GM20000 (cell line): ENCODE results near the gene RAB24.
A peak's percentile ranks its signal among the peaks of the same experiment; 100 is the strongest.
"Not testable (repeated sequence)": the region's sequence is repeated elsewhere in the genome, so short reads cannot be mapped to it uniquely, and the experiment has no call there.

Source experiments
- DNase-seq: peaks from one replicate; pipeline ENCODE4 v3.0.0; 2012; ENCODE audit warnings: low spot score
- TF ChIP-seq, protein P1 (sequence below): IDR thresholded peaks from 2 replicates; pipeline ENCODE4 v1.5.1; 2012; ENCODE audit warnings: mild to moderate bottlenecking, control low read depth; ENCODE audit errors: extremely low read depth, missing control alignments

Gene RAB24

DNA sequence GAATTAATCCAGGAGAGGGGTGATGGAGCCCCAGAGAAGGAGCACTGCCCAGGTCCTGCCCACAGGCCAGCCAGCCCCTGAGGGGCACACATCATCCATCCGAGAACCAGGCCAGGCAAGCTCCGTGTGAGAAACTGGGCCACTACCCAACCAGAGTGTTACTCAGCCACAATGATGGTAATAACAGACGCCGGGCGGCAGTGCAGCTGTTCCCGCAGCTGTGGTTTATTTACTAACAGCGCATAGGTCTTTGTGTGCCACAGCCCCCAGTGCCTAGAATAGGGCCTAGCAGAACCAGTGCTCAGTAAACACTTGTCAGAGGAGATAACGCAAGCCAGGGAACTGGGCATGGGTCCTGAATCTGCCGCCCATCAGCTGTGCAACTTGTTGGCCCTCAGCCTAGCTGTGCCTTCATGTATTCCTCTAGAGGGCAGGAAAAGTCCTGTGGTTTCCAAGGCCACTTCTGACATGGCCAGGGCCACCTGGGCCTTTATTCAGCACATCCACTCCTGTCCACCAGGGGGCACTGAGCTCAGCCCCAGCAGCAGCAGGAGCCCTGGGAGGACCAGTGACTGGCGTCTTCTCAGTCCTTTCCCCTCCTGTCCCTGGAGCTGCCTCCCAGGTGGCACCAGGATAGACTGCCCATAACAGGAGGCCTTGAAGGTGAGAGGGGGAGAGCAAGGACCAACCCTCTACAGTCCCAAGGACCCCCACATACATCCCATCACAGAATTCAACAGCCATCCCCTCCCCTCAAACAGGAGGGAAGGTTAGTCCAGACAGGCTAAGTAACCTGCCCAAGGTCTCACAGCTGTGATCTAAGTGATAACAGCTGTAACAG is 6.1 kb upstream of the RAB24 start:
- TF ChIP-seq, protein P1, sequence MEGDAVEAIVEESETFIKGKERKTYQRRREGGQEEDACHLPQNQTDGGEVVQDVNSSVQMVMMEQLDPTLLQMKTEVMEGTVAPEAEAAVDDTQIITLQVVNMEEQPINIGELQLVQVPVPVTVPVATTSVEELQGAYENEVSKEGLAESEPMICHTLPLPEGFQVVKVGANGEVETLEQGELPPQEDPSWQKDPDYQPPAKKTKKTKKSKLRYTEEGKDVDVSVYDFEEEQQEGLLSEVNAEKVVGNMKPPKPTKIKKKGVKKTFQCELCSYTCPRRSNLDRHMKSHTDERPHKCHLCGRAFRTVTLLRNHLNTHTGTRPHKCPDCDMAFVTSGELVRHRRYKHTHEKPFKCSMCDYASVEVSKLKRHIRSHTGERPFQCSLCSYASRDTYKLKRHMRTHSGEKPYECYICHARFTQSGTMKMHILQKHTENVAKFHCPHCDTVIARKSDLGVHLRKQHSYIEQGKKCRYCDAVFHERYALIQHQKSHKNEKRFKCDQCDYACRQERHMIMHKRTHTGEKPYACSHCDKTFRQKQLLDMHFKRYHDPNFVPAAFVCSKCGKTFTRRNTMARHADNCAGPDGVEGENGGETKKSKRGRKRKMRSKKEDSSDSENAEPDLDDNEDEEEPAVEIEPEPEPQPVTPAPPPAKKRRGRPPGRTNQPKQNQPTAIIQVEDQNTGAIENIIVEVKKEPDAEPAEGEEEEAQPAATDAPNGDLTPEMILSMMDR, result peak; percentile 85
- peak; percentile 81 for DNase-seq

DNA sequence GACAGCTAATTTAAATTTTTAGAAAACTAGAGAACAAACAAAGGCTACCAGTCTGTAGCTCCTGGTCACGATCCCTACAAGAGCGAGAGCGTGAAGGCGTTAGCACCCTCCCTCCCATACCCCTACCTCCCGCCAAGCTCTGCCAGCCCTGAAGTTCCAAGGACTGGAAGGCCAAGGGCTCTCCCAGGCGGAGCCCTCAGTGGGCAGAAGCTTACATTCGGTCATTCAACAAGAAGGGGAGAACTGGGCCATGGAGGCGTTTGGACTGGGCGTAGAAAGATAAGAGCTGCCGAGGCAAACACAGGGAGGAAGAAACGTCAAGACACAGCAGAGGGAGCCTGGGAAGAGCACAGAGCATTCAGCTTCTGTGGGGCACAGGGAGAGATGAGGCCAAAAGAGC is 5.2 kb upstream of the RAB24 start:
- DNase-seq, result no peak
- TF ChIP-seq, protein P1, result no peak

DNA sequence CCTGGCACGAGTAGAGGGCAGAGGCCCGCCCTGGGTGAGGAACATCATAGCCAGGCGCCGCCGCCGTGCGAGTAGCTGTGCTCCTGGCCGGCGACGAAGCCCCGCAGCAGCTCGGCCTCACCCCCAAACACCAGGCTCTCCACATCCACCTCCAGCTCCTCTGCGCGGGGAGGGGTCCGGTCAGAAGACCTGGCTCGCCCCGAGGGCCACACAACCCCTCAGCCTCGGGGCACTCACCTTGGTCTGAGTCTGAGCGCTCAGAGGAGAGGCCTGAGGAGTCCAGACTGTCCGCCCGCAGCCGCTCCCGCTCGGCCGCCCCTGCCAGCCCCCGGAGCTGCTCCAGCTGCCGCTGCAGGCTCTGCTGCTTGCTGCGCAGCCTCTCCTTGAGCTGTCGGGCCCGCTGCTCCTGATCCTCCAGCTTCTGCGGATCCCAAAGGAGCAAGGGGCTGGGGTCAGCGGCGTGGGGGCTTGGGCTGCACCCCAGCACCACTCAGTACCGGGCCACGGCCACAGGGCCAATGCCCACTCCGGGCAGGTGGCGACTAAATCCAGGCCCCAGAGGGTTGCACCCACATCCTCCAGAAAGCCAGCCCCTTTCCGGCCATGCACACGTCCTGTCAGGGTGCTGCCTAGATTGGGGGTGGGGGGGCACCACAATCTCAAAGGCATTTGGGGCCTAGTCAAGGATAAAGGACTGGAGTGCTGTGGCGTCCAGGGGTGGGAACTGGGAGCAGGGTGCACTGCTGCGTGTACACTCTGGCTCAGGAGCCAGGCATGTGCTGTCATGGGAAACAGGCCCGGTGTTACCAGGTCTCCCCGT is 4.2 kb upstream of the RAB24 start:
- TF ChIP-seq, protein P1, result no peak
- DNase-seq, result no peak

DNA sequence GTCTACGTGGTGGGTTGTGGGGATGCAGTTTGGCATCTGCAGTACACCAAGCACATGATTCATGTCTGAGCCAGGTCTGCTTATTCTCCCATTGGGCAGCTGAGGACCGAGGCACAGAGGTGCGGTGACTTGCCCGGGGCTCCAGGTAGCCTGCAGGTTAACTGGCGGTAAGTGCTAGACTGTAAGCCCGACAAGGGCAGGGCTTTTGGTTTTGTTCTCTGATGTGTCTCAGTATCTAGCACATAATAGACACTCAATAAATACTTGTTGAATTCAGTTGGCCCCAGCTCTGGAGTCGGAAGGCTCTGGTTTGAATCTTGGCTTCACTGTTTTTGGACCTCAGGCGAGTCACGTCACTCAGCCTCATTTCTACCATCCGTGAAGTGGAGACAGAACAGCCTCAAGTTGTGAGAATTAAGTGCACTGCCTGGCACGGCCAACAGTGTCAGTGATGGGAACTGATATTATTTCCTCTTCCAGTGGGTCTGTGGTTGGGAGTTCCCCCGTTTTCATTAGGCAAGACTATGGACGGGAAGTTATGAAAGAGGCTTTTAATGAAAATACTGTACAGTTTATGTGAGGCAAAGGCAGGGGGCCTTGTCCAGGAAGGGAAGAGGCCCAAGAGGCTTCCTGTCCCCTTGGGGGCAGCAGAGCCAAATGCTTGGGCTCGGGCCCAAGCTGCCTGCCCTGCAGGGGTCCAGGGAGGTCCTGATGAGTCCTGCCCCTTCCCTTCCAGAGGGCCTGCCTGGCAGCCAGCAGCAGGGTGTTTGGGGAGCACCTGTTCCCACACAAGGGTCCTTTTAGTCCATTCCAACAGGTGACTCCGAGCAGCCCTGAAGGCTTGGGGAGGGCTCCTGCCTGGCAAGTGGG is 3.4 kb upstream of the RAB24 start:
- DNase-seq, result no peak
- TF ChIP-seq, protein P1, result no peak

DNA sequence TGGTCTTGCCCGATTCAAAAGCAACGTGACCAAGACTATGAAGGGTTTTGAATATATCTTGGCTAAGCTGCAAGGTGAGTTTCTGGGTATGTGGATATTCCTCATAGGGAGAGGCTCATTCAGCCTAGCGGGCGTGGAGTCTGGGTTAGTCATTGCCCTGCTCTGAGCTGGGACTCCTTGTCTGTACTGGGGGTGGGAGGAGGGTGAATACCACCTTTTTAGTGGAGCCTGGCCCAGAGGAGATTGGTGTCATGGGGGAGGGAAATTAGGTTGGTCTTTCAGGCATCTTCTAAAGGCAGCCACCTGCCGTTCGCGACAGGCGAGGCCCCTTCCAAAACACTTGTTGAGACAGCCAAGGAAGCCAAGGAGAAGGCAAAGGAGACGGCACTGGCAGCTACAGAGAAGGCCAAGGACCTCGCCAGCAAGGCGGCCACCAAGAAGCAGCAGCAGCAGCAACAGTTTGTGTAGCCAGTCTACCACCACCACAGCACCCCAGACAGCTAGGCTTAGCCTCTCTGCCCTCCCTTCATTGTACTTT is 2.7 kb upstream of the RAB24 start:
- DNase-seq, result not testable (repeated sequence)

DNA sequence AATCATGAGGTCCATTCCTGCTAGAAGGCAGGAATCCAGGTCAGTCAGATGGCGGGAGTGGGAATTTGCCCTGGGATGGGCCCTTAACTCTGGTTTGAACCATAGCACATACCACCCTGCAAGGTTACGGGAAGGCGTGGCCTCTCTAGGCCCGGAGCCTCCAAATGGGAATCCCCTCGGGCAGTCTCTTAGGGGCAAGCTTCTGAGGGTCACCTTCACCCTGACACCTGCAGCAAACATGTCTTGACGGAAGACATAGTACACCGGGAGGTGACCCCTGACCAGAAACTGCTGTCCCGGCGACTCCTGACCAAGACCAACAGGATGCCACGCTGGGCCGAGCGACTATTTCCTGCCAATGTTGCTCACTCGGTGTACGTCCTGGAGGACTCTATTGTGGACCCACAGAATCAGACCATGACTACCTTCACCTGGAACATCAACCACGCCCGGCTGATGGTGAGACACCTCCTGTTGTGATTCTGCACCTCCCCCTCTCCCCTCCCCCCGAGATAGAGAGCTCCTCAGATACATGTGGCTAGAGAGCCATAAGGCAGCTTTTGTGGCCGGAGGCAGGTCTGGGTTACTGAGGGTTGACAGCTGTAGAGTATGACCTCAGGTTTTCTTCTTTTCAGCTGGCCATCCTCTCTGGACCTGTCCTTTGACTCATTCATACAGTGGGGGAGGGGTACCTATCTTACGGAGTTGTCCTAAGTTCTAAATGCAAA is 1.0 kb upstream of the RAB24 start:
- TF ChIP-seq, protein P1, result no peak
- DNase-seq, result peak; percentile 56

DNA sequence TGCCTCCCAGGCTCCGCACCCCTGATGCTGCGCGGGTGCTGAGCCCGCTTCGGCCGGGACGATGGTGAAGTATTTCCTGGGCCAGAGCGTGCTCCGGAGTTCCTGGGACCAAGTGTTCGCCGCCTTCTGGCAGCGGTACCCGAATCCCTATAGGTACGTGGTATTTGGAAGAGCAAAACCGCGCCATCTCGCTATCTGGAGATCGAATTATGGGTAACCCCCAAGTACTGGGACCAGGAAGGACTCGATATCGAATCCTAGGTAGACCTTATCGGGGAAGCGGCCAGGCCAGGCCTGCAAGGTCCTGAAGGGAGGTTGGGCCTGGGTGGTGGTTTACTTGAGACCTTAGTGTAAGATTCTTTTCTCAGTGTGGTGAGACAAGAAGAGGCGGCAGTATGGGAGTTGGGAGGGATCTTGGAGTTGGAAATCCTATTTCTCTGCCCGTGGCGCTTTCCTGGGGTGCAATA is 439 bp upstream of the RAB24 start:
- TF ChIP-seq, protein P1, result no peak
- DNase-seq, result no peak
